ENCODE results near the gene ABCC1.

Gene ABCC1

DNA sequence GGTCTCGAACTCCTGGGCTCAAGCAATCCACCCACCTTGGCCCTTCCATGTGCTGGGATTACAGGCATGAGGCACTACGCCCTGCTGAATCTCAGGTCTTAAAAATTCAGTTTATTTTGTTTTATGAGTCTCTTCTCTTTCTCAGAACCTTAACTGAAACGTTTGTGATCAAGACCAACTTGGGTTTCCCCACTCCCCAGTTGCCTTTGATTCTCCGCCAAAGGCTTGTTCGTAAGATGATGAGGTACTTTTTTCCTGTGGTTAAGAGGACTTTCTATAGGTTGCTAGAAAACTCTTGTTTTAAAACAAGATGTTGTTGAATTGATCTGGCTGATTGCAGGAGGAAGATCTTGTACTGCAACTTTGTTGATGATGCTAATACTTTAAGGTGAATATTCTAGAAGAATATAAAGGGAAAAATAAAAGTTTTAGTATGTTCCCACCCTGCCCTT lies 11.7 kb downstream of the ABCC1 start:
- H3K9me3 ChIP-seq, result peaks cover 3% of the 10 kb centered on the region
- DNase-seq, result no peak
- no peaks in the 10 kb centered on the region for H3K27me3 ChIP-seq
- H3K4me3 ChIP-seq (ENCODE audit: low read depth, low read length), result no peak overlapping the region
- TF ChIP-seq CTCF (IDR thresholded peaks at IDR 0.05; ENCODE audit: low read depth, low read length), result no peak
- peaks cover 33% of the 10 kb centered on the region for H3K36me3 ChIP-seq
- peaks cover 7% of the 10 kb centered on the region for H3K4me1 ChIP-seq

GRCh38 chr16:15961571-15962090 lies 12.2 kb downstream of the ABCC1 start:
- Histone ChIP-seq H3K4me3 (ENCODE audit: low read depth, low read length) (no peak overlapping the region), H3K9me3 (peaks cover 3% of the 10 kb centered on the region), H3K4me1 (peaks cover 7% of the 10 kb centered on the region), H3K36me3 (peaks cover 33% of the 10 kb centered on the region), H3K27me3 (no peaks in the 10 kb centered on the region)
- no peak for TF ChIP-seq CTCF (IDR thresholded peaks at IDR 0.05; ENCODE audit: low read depth, low read length)
- DNase-seq, result no peak

- TF ChIP-seq CTCF (IDR thresholded peaks at IDR 0.05; ENCODE audit: low read depth, low read length), result no peak
- no peaks in the 10 kb centered on the region for H3K27me3 ChIP-seq
- H3K9me3 ChIP-seq, result peaks cover 3% of the 10 kb centered on the region
- DNase-seq, result no peak
- H3K4me1 ChIP-seq, result peaks cover 13% of the 10 kb centered on the region
- H3K36me3 ChIP-seq, result peaks cover 24% of the 10 kb centered on the region
- H3K4me3 ChIP-seq (ENCODE audit: low read depth, low read length), result no peak overlapping the region
These were observed 14.0 kb downstream of the ABCC1 start for GRCh38 chr16:15963307-15963910.

DNA sequence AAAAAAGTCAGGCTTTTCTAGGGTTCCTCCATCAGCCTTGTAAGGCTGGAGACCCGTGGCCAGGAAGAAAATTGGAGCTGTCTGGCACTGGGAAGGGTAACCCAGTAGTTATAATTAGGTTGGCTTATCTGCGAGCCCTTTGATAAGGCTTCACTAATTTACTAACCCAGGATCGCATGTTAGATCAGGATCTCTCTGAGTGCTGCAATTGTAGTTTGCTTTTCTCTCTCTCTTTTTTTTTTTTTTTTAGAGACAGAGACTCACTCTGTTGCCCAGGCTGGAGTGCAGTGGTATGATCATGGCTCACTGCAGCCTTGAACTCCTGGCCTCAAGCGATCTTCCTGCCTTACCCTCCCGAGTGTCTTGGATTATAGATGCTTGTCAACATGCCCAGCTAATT lies 17.0 kb downstream of the ABCC1 start:
- Histone ChIP-seq H3K4me3 (ENCODE audit: low read depth, low read length) (no peak overlapping the region), H3K27me3 (no peaks in the 10 kb centered on the region), H3K36me3 (peaks cover 30% of the 10 kb centered on the region), H3K4me1 (peaks cover 13% of the 10 kb centered on the region), H3K9me3 (peaks cover 3% of the 10 kb centered on the region)
- DNase-seq, result peak; percentile 49
- no peak for TF ChIP-seq CTCF (IDR thresholded peaks at IDR 0.05; ENCODE audit: low read depth, low read length)

GRCh38 chr16:15966836-15967546 lies 17.6 kb downstream of the ABCC1 start:
- TF ChIP-seq CTCF (IDR thresholded peaks at IDR 0.05; ENCODE audit: low read depth, low read length), result no peak
- H3K36me3 ChIP-seq, result peaks cover 28% of the 10 kb centered on the region
- H3K9me3 ChIP-seq, result peaks cover 4% of the 10 kb centered on the region
- H3K4me3 ChIP-seq (ENCODE audit: low read depth, low read length), result no peak overlapping the region
- peaks cover 13% of the 10 kb centered on the region for H3K4me1 ChIP-seq
- no peak for DNase-seq
- no peaks in the 10 kb centered on the region for H3K27me3 ChIP-seq
